Parathyroid adenoma (tissue), 2 donors: Measurements from ENCODE around the gene GRIK2.

Source experiments
- H2AFZ ChIP-seq: fragments of 300-600 bp; sonication (generic); one replicate; pipeline ENCODE4 v1.7.0; 2017; ENCODE audit warnings: antibody characterized with exemption, mild to moderate bottlenecking
- H3K27ac ChIP-seq: fragments of 300-600 bp; sonication (generic); one replicate; pipeline ENCODE4 v1.7.0; 2017
- H3K27me3 ChIP-seq: fragments of 300-600 bp; sonication (generic); one replicate; pipeline ENCODE4 v1.7.0; 2017; ENCODE audit warnings: low read length; ENCODE audit not compliant: control insufficient read depth, insufficient read depth
- H3K36me3 ChIP-seq: fragments of 300-600 bp; sonication (generic); one replicate; pipeline ENCODE4 v1.7.0; 2017; ENCODE audit warnings: low read length; ENCODE audit not compliant: control insufficient read depth, insufficient read depth
- H3K4me1 ChIP-seq: fragments of 300-600 bp; sonication (generic); one replicate; pipeline ENCODE4 v1.7.0; 2017; ENCODE audit warnings: control low read depth
- H3K4me2 ChIP-seq: fragments of 300-600 bp; sonication (generic); one replicate; pipeline ENCODE4 v1.7.0; 2017; ENCODE audit warnings: low read length
- H3K4me3 ChIP-seq: fragments of 300-600 bp; sonication (generic); one replicate; pipeline ENCODE4 v1.7.0; 2017; ENCODE audit warnings: low read depth, low read length
- H3K79me2 ChIP-seq: fragments of 300-600 bp; sonication (generic); one replicate; pipeline ENCODE4 v1.7.0; 2017; ENCODE audit warnings: control low read depth
- H3K9ac ChIP-seq: fragments of 300-600 bp; sonication (generic); one replicate; pipeline ENCODE4 v1.7.0; 2017; ENCODE audit warnings: mild to moderate bottlenecking
- H3K9me3 ChIP-seq: fragments of 300-600 bp; sonication (generic); one replicate; pipeline ENCODE4 v1.7.0; 2017; ENCODE audit warnings: low read length; ENCODE audit not compliant: control insufficient read depth
- TF ChIP-seq, protein P1 (sequence below): fragments of 300-600 bp; sonication (generic); IDR thresholded peaks from one replicate; pipeline ENCODE4 v1.7.0; 2017; ENCODE audit warnings: antibody characterized with exemption, mild to moderate bottlenecking
- donor health status: primary hyperparathyroidism.

Gene GRIK2

DNA sequence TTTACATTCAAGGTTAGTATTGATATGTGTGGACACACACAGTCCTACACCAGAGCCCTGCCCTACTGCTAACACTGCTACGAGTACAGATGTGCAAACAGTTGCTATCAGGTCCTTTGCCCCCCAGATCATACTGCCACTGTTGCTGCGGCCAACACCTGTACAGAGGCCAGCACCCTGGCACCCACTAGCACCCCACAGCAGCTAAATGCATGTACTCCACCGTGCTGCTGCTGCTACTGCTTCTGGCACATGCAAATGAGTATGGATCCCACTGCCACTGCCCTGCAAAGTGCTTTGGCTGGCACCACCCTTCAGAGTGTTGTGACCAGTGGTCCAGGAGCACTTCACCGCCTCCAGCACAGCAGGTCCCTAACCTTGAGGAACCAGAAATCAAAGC, 621.9 kb downstream of the GRIK2 start:
- H2AFZ ChIP-seq, result no peak overlapping the region
- no peaks in the 10 kb centered on the region for H3K27me3 ChIP-seq
- H3K9me3 ChIP-seq, result no peaks in the 10 kb centered on the region
- TF ChIP-seq, protein P1, sequence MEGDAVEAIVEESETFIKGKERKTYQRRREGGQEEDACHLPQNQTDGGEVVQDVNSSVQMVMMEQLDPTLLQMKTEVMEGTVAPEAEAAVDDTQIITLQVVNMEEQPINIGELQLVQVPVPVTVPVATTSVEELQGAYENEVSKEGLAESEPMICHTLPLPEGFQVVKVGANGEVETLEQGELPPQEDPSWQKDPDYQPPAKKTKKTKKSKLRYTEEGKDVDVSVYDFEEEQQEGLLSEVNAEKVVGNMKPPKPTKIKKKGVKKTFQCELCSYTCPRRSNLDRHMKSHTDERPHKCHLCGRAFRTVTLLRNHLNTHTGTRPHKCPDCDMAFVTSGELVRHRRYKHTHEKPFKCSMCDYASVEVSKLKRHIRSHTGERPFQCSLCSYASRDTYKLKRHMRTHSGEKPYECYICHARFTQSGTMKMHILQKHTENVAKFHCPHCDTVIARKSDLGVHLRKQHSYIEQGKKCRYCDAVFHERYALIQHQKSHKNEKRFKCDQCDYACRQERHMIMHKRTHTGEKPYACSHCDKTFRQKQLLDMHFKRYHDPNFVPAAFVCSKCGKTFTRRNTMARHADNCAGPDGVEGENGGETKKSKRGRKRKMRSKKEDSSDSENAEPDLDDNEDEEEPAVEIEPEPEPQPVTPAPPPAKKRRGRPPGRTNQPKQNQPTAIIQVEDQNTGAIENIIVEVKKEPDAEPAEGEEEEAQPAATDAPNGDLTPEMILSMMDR, result no peak
- H3K79me2 ChIP-seq, result no peaks in the 10 kb centered on the region
- H3K27ac ChIP-seq, result no peak overlapping the region
- no peaks in the 10 kb centered on the region for H3K36me3 ChIP-seq
- H3K4me1 ChIP-seq, result no peaks in the 10 kb centered on the region
- H3K9ac ChIP-seq, result no peak overlapping the region
- H3K4me2 ChIP-seq, result no peak overlapping the region
- H3K4me3 ChIP-seq, result no peak overlapping the region

DNA sequence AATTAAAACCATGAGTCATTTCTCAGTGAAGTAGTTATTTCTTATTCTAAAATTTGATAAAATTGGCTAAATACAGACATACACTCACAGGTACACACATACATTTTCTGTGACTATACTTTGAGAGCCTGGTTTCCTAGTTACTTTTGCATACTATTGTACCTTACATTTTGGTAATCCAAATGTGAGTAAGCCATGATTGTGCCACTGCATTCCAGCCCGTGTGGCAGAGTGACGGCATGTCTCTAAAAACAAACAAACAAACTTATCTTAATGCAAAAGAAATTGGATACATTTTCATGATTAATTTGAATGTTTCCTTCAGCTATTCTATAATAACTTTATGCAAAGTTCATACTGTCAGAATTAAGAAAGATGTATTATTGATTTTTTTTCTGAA, 628.8 kb downstream of the GRIK2 start:
- Histone ChIP-seq H3K36me3 (no peaks in the 10 kb centered on the region), H3K27ac (no peak overlapping the region), H2AFZ (no peak overlapping the region), H3K4me2 (no peak overlapping the region), H3K9me3 (no peaks in the 10 kb centered on the region), H3K27me3 (no peaks in the 10 kb centered on the region), H3K79me2 (no peaks in the 10 kb centered on the region), H3K4me1 (no peaks in the 10 kb centered on the region), H3K9ac (no peak overlapping the region), H3K4me3 (no peak overlapping the region)
- TF ChIP-seq, protein P1, result no peak

DNA sequence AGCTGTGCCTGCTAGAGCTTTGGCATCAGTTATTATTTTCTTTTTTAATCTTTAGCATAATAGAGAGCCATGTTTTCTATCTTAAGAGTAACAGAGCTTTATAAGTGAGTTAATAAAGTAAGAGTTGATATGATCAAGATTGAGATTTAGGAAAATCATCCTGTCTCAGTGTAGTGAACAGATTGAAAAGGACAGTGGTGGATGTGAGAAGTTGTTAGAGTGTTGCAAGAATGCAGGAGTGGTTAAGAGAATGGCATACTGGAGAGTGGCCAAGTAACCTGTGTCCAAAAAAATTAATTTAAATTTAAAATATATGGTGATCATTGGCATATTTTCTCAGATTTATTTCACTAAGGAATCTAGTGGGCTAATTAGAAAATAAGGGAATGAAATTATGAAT, 629.3 kb downstream of the GRIK2 start:
- no peak overlapping the region for H2AFZ ChIP-seq
- no peaks in the 10 kb centered on the region for H3K9me3 ChIP-seq
- H3K4me1 ChIP-seq, result no peaks in the 10 kb centered on the region
- no peak overlapping the region for H3K9ac ChIP-seq
- H3K79me2 ChIP-seq, result no peaks in the 10 kb centered on the region
- H3K4me2 ChIP-seq, result no peak overlapping the region
- TF ChIP-seq, protein P1, result no peak
- no peaks in the 10 kb centered on the region for H3K36me3 ChIP-seq
- no peak overlapping the region for H3K27ac ChIP-seq
- no peak overlapping the region for H3K4me3 ChIP-seq
- no peaks in the 10 kb centered on the region for H3K27me3 ChIP-seq

DNA sequence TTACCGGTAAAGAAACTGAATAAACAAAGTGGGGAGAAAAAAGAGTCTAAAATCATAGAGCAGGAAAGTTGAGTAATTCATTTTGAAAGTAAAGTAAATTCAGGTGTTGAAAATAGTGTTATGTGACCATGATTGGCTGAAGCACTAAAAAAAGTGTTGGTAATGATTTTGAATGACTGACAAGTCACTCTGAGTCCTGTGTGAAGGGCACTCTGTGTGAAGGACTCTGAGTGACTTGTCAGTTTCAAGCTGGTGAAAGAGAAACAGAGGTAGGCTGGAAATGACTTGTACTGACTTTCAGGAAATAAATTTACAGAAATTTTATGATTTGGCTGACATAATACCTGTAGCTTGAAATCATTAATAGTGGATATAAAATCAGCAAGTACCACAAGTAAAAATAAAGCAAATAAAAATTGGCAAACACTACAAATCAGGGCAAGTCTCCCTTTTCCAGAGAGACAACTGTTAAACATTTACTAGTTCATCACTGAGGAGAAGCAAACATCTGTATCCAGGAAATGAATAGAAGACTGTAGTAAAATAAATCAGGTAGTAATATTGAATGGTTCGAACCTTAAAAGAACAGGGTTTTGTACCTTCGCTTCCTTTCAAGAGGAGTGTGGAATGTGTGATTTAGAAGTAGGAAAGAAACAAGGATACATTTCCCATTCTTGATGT, 630.6 kb downstream of the GRIK2 start:
- Histone ChIP-seq H3K9ac (no peak overlapping the region), H3K27me3 (no peaks in the 10 kb centered on the region), H2AFZ (no peak overlapping the region), H3K4me3 (no peak overlapping the region), H3K79me2 (no peaks in the 10 kb centered on the region), H3K4me1 (no peaks in the 10 kb centered on the region), H3K27ac (no peak overlapping the region), H3K36me3 (no peaks in the 10 kb centered on the region), H3K9me3 (no peaks in the 10 kb centered on the region), H3K4me2 (no peak overlapping the region)
- TF ChIP-seq, protein P1, result no peak

DNA sequence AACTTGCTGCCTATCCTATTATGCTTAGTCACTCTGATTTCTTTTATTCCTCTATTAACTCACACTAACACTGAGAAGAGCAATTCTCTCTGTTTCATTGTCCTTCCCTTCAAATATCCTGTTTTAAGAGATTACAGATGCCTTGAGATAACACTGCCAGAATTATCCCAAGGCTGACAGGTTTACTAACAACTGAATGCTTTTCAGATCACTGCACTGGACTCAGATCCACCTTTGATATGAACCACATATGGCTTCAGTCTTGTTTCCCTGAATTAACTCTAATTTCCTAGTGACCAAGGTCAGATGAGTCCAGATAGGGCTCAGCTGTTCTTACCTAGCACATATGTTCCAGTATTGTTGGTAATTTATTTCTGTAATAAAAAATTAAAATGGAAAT, 633.1 kb downstream of the GRIK2 start:
- TF ChIP-seq, protein P1, result no peak

More for the DNA sequence above, 633.1 kb downstream of the GRIK2 start:
- H3K4me2 ChIP-seq, result no peak overlapping the region
- H2AFZ ChIP-seq, result no peak overlapping the region
- H3K4me3 ChIP-seq, result no peak overlapping the region
- H3K27me3 ChIP-seq, result no peaks in the 10 kb centered on the region
- no peaks in the 10 kb centered on the region for H3K79me2 ChIP-seq
- H3K4me1 ChIP-seq, result no peaks in the 10 kb centered on the region
- H3K27ac ChIP-seq, result no peak overlapping the region
- H3K9ac ChIP-seq, result no peak overlapping the region
- no peaks in the 10 kb centered on the region for H3K36me3 ChIP-seq
- H3K9me3 ChIP-seq, result no peaks in the 10 kb centered on the region
